Measurements from ENCODE around the gene NINL.

NINL gene

GRCh38 chr20:25533920-25534700, 51.2 kb downstream of the NINL start:
- DNase-seq: no peak

GRCh38 chr20:25532971-25533391, 52.4 kb downstream of the NINL start:
- peak in 22 of 56 donors; percentile 8 to 52 (median 24) for DNase-seq

GRCh38 chr20:25532015-25532751, 53.1 kb downstream of the NINL start:
- DNase-seq: peak in 35 of 56 donors; percentile 4 to 73 (median 38)

GRCh38 chr20:25529295-25529951, 55.9 kb downstream of the NINL start:
- no peak for DNase-seq

- no peak for DNase-seq
These were observed 57.4 kb downstream of the NINL start for GRCh38 chr20:25527949-25528348.

GRCh38 chr20:25526446-25526845, 58.9 kb downstream of the NINL start:
- DNase-seq: no peak

- DNase-seq: no peak
These were observed 59.5 kb downstream of the NINL start for GRCh38 chr20:25525867-25526266.

GRCh38 chr20:25525295-25525694, 60.0 kb downstream of the NINL start:
- no peak for DNase-seq

- DNase-seq: no peak
These were observed 63.9 kb downstream of the NINL start for GRCh38 chr20:25521382-25521781.

- DNase-seq: no peak
These were observed 68.2 kb downstream of the NINL start for GRCh38 chr20:25517124-25517523.

GRCh38 chr20:25514747-25515340, 70.5 kb downstream of the NINL start:
- no peak for DNase-seq

GRCh38 chr20:25514195-25514594, 71.1 kb downstream of the NINL start:
- DNase-seq: no peak

GRCh38 chr20:25512709-25513108, 72.6 kb downstream of the NINL start:
- DNase-seq: no peak

- no peak for DNase-seq
These were observed 74.1 kb downstream of the NINL start for GRCh38 chr20:25511183-25511582.

- no peak for DNase-seq
These were observed 74.6 kb downstream of the NINL start for GRCh38 chr20:25510721-25511120.

GRCh38 chr20:25510202-25510601, 75.1 kb downstream of the NINL start:
- DNase-seq: no peak

- no peak for DNase-seq
These were observed 76.2 kb downstream of the NINL start for GRCh38 chr20:25509084-25509483.

- peak in 1 of 56 donors; percentile 9 for DNase-seq
These were observed 77.1 kb downstream of the NINL start for GRCh38 chr20:25508083-25508770.

GRCh38 chr20:25507385-25508082, 77.8 kb downstream of the NINL start:
- DNase-seq: no peak

- no peak for DNase-seq
These were observed 80.8 kb downstream of the NINL start for GRCh38 chr20:25504366-25505135.

Data from amygdala (tissue), 56 donors.